Central memory CD4-positive, alpha-beta T cell (primary cell): ENCODE measurements around the gene GNGT1.

Experiments
- DNase-seq: peaks from one replicate; pipeline ENCODE4 v3.0.0; 2022
- total RNA-seq, 3 experiments: gene quantifications; one replicate each; lab custom pipeline; 2026; lab: John Stamatoyannopoulos, UW

The GNGT1 gene
- 0 reads per million in 3 experiments for total RNA-seq

- no peak for DNase-seq
These were observed at the start of gene GNGT1 for GRCh38 chr7:93906267-93906666. Gene GNGT1, plus strand, starts transcription at chr7:93906567. Its CDS starts 180 bp downstream, at chr7:93906747.

- DNase-seq: no peak
These were observed 47.5 kb upstream of the GNGT1 start for GRCh38 chr7:93858857-93859256.

GRCh38 chr7:93860261-93860660 lies 46.1 kb upstream of the GNGT1 start:
- DNase-seq: no peak

GRCh38 chr7:93861325-93861949 lies 44.9 kb upstream of the GNGT1 start:
- no peak for DNase-seq

GRCh38 chr7:93862651-93863050 lies 43.7 kb upstream of the GNGT1 start:
- DNase-seq: no peak

GRCh38 chr7:93866886-93867285 lies 39.5 kb upstream of the GNGT1 start:
- no peak for DNase-seq

GRCh38 chr7:93873998-93874574 lies 32.3 kb upstream of the GNGT1 start:
- no peak for DNase-seq

- DNase-seq: no peak
These were observed 28.6 kb upstream of the GNGT1 start for GRCh38 chr7:93877742-93878141.

- DNase-seq: no peak
These were observed 27.0 kb upstream of the GNGT1 start for GRCh38 chr7:93879356-93879755.

GRCh38 chr7:93882468-93882867 lies 23.9 kb upstream of the GNGT1 start:
- DNase-seq: no peak

GRCh38 chr7:93883078-93883916 lies 23.1 kb upstream of the GNGT1 start:
- no peak for DNase-seq

- no peak for DNase-seq
These were observed 22.4 kb upstream of the GNGT1 start for GRCh38 chr7:93883917-93884345.

GRCh38 chr7:93884541-93884940 lies 21.8 kb upstream of the GNGT1 start:
- no peak for DNase-seq

- no peak for DNase-seq
These were observed 17.1 kb upstream of the GNGT1 start for GRCh38 chr7:93889261-93889660.

- no peak for DNase-seq
These were observed 16.3 kb upstream of the GNGT1 start for GRCh38 chr7:93890041-93890463.

GRCh38 chr7:93890464-93891068 lies 15.8 kb upstream of the GNGT1 start, which contains the start of gene TFPI2:
Gene TFPI2, minus strand, starts transcription at chr7:93890753. Its CDS starts 75 bp downstream, at chr7:93890678.
- DNase-seq: no peak

- DNase-seq: no peak
These were observed 11.9 kb upstream of the GNGT1 start for GRCh38 chr7:93894426-93894825.

GRCh38 chr7:93894966-93895640 lies 11.3 kb upstream of the GNGT1 start:
- no peak for DNase-seq

- no peak for DNase-seq
These were observed 10.3 kb upstream of the GNGT1 start for GRCh38 chr7:93895859-93896600.

- DNase-seq: no peak
These were observed 8.7 kb upstream of the GNGT1 start for GRCh38 chr7:93897680-93898079.

GRCh38 chr7:93902777-93903423 lies 3.5 kb upstream of the GNGT1 start:
- DNase-seq: no peak
